Measurements from ENCODE around the gene ASB2. TPM values are rescaled to one million over a fixed set of nuclear protein-coding genes. Genes with fewer than 3 reads are reported as not detected.

The ASB2 gene
- total and polyA plus RNA-seq, 2 of the 13 experiments (the other 11 are each of a cell fraction or from before 2014, with no cell fraction given): 0.82 to 4.1 TPM

GRCh38 chr14:93984987-93985410, 8.6 kb upstream of the ASB2 start (continued):
- TF ChIP-seq FOXO4 (CRISPR knock-in tag; conservative IDR thresholded peaks at IDR 0.05): no peak
- TF ChIP-seq MXI1 (IDR thresholded peaks at IDR 0.05; ENCODE audit: borderline replicate concordance, low read depth, low read length): no peak; the same call in 2 of the 3 replicates
- no peak for TF ChIP-seq RNF2 (conservative IDR thresholded peaks at IDR 0.05; ENCODE audit: low read depth)
- 0 out of 2 replicates have a peak, but pooled peaks have one; percentile 56 for TF ChIP-seq ZSCAN25 (CRISPR knock-in tag; IDR thresholded peaks at IDR 0.05)
- TF ChIP-seq ZBTB26 (CRISPR knock-in tag; IDR thresholded peaks at IDR 0.05; ENCODE audit: borderline replicate concordance): no peak
- no peak for TF ChIP-seq CAMTA2 (CRISPR knock-in tag; IDR thresholded peaks at IDR 0.05; ENCODE audit: borderline replicate concordance)
- TF ChIP-seq EED (CRISPR knock-in tag; IDR thresholded peaks at IDR 0.05): no peak
- peak; percentile 58; the same call in 1 of the 2 replicates for TF ChIP-seq ERF (CRISPR knock-in tag; IDR thresholded peaks at IDR 0.05)
- peak; percentile 42; the same call in 1 of the 2 replicates for TF ChIP-seq MLX (CRISPR knock-in tag; IDR thresholded peaks at IDR 0.05)
- 0 out of 2 replicates have a peak, but pooled peaks have one; percentile 49 for TF ChIP-seq IRF2 (CRISPR knock-in tag; IDR thresholded peaks at IDR 0.05)
- no peak for TF ChIP-seq ZBTB1 (CRISPR knock-in tag; IDR thresholded peaks at IDR 0.05; ENCODE audit: borderline replicate concordance)
- 0 out of 2 replicates have a peak, but pooled peaks have one; percentile 40 for TF ChIP-seq PAXIP1 (CRISPR knock-in tag; conservative IDR thresholded peaks at IDR 0.05)
- TF ChIP-seq KLF15 (CRISPR knock-in tag; IDR thresholded peaks at IDR 0.05; ENCODE audit: borderline replicate concordance): no peak
- TF ChIP-seq GATA4 (IDR thresholded peaks at IDR 0.05; ENCODE audit: borderline replicate concordance, low read depth): no peak
- peak; percentile 72; the same call in 1 of the 2 replicates for TF ChIP-seq ZNF598 (CRISPR knock-in tag; IDR thresholded peaks at IDR 0.05; ENCODE audit: borderline replicate concordance)
- no peak for TF ChIP-seq TRIM24 (CRISPR knock-in tag; IDR thresholded peaks at IDR 0.05)
- peak; percentile 26; the same call in 1 of the 2 replicates for TF ChIP-seq HMG20A (CRISPR knock-in tag; IDR thresholded peaks at IDR 0.05; ENCODE audit: borderline replicate concordance)
- no peak for TF ChIP-seq EEA1 (CRISPR knock-in tag; IDR thresholded peaks at IDR 0.05; ENCODE audit: borderline replicate concordance)
- no peak for TF ChIP-seq NCOA5 (CRISPR knock-in tag; IDR thresholded peaks at IDR 0.05)
